OCI-LY3 (cell line): ENCODE measurements around the gene ADAMTS7.
"Not testable (repeated sequence)": the region's sequence is repeated elsewhere in the genome, so short reads cannot be mapped to it uniquely, and the experiment has no call there.

Experiments used
- H2AFZ ChIP-seq: fragments of 200-600, 300-600 bp; shearing (Covaris generic); 2 replicates; pipeline ENCODE4 v1.6.0; 2014; ENCODE audit warnings: antibody characterized with exemption, low read depth, low read length
- H3K27ac ChIP-seq: fragments of 200-600, 300-600 bp; sonication (generic); 2 replicates; pipeline ENCODE4 v1.5.1; 2014; ENCODE audit warnings: mild to moderate bottlenecking, low read length, moderate library complexity, mixed read lengths
- H3K27me3 ChIP-seq: fragments of 200-600, 300-600 bp; sonication (generic); 2 replicates; pipeline ENCODE4 v1.6.1; 2014; ENCODE audit warnings: low read depth, low read length, mixed read lengths
- H3K36me3 ChIP-seq: fragments of 200-600, 300-600 bp; sonication (generic); replicated peaks from 2 replicates; pipeline ENCODE3; 2014; ENCODE audit warnings: low read depth, low read length, mixed read lengths
- H3K4me1 ChIP-seq: fragments of 300-600, 200-600 bp; sonication (generic); 2 replicates; pipeline ENCODE4 v1.6.1; 2014; ENCODE audit warnings: low read length, mixed read lengths
- H3K4me2 ChIP-seq: fragments of 200-600, 300-600 bp; sonication (generic); 2 replicates; pipeline ENCODE4 v1.6.1; 2014; ENCODE audit warnings: low read length, mixed read lengths
- H3K4me3 ChIP-seq: fragments of 300-600, 200-600 bp; sonication (generic); 2 replicates; pipeline ENCODE4 v1.5.1; 2014; ENCODE audit warnings: antibody characterized with exemption, mild to moderate bottlenecking, low read length, moderate library complexity
- H3K79me2 ChIP-seq: fragments of 300-600, 200-600 bp; shearing (Covaris generic); 2 replicates; pipeline ENCODE4 v1.6.1; 2014; ENCODE audit warnings: mild to moderate bottlenecking, low read length, mixed read lengths
- H3K9ac ChIP-seq: fragments of 300-600, 200-600 bp; shearing (Covaris generic); 2 replicates; pipeline ENCODE4 v1.6.0; 2014; ENCODE audit warnings: mild to moderate bottlenecking, low read length, moderate library complexity
- H3K9me3 ChIP-seq: fragments of 200-600, 300-600 bp; shearing (Covaris generic); 2 replicates; pipeline ENCODE4 v1.6.1; 2014; ENCODE audit warnings: low read length, mixed read lengths; ENCODE audit not compliant: insufficient read depth
- H4K20me1 ChIP-seq: fragments of 200-600, 300-600 bp; sonication (generic); 2 replicates; pipeline ENCODE4 v1.6.1; 2016; ENCODE audit warnings: low read length, mixed read lengths; ENCODE audit not compliant: insufficient read depth
- CTCF ChIP-seq: fragments of 200-600, 300-600 bp; sonication (generic); IDR thresholded peaks from 2 replicates; pipeline ENCODE4 v1.5.1; 2014; ENCODE audit warnings: antibody characterized with exemption, low read length, low read depth
- EZH2phosphoT487 ChIP-seq: fragments of 200-600 bp; shearing (Covaris generic); IDR thresholded peaks from 2 replicates; pipeline ENCODE4 v1.6.1; 2018; ENCODE audit warnings: antibody characterized with exemption, mixed run types, low read depth

Gene ADAMTS7

GRCh38 chr15:78752492-78753358, 58.5 kb downstream of the ADAMTS7 start:
- H2AFZ ChIP-seq = no peak overlapping the region

GRCh38 chr15:78751602-78751979, 59.7 kb downstream of the ADAMTS7 start:
- Histone ChIP-seq H3K4me2 (no peak overlapping the region), H3K27ac (no peak overlapping the region), H4K20me1 (no peaks in the 10 kb centered on the region), H3K79me2 (no peaks in the 10 kb centered on the region), H3K9ac (no peak overlapping the region), H3K9me3 (no peaks in the 10 kb centered on the region), H2AFZ (no peak overlapping the region), H3K4me3 (no peak overlapping the region), H3K27me3 (peaks cover 6% of the 10 kb centered on the region), H3K36me3 (no peaks in the 10 kb centered on the region), H3K4me1 (peaks cover 30% of the 10 kb centered on the region)
- TF ChIP-seq CTCF (no peak), EZH2phosphoT487 (no peak)

More at GRCh38 chr15:78752492-78753358, 58.5 kb downstream of the ADAMTS7 start:
- no peak overlapping the region for H3K9ac ChIP-seq
- H3K4me1 ChIP-seq = peaks cover 41% of the 10 kb centered on the region
- no peak overlapping the region for H3K27ac ChIP-seq
- no peak overlapping the region for H3K4me2 ChIP-seq
- no peaks in the 10 kb centered on the region for H3K36me3 ChIP-seq
- H3K27me3 ChIP-seq = peaks cover 6% of the 10 kb centered on the region
- no peaks in the 10 kb centered on the region for H3K79me2 ChIP-seq
- H4K20me1 ChIP-seq = no peaks in the 10 kb centered on the region
- no peaks in the 10 kb centered on the region for H3K9me3 ChIP-seq
- TF ChIP-seq CTCF (no peak), EZH2phosphoT487 (no peak)
- no peak overlapping the region for H3K4me3 ChIP-seq

- not testable (repeated sequence) for H3K36me3 ChIP-seq, H3K9me3 ChIP-seq, H3K27ac ChIP-seq, H3K79me2 ChIP-seq, H4K20me1 ChIP-seq, H3K27me3 ChIP-seq
- peak overlapping the region; percentile 41 for H3K9ac ChIP-seq
- TF ChIP-seq CTCF = peak; percentile 73
- H3K4me1 ChIP-seq = peaks cover 26% of the 10 kb centered on the region
- 0 out of 2 replicates have a peak overlapping the region, but pooled peaks have one; percentile 28 for H2AFZ ChIP-seq
- peak overlapping the region; percentile 73 for H3K4me3 ChIP-seq
- H3K4me2 ChIP-seq = peak overlapping the region; percentile 74
Observed at GRCh38 chr15:78750974-78751601, 60.2 kb downstream of the ADAMTS7 start.

GRCh38 chr15:78750566-78750965, 60.7 kb downstream of the ADAMTS7 start:
- H4K20me1 ChIP-seq = no peaks in the 10 kb centered on the region
- no peak for TF ChIP-seq CTCF
- TF ChIP-seq EZH2phosphoT487 = no peak
- no peaks in the 10 kb centered on the region for H3K9me3 ChIP-seq
- H3K27ac ChIP-seq = no peak overlapping the region
- peak overlapping the region; percentile 74 for H3K4me2 ChIP-seq
- H3K4me3 ChIP-seq = peak overlapping the region; percentile 73
- no peaks in the 10 kb centered on the region for H3K79me2 ChIP-seq
- peak overlapping the region; percentile 41 for H3K9ac ChIP-seq
- no peaks in the 10 kb centered on the region for H3K36me3 ChIP-seq
- H2AFZ ChIP-seq = 0 out of 2 replicates have a peak overlapping the region, but pooled peaks have one; percentile 28
- peaks cover 20% of the 10 kb centered on the region for H3K4me1 ChIP-seq
- H3K27me3 ChIP-seq = peaks cover 6% of the 10 kb centered on the region
